ENCODE results near the gene ADAMTSL1. TPM values are rescaled to one million over a fixed set of nuclear protein-coding genes. Genes with fewer than 3 reads are reported as not detected.
"Not testable (repeated sequence)": the region's sequence is repeated elsewhere in the genome, so short reads cannot be mapped to it uniquely, and the experiment has no call there.

Gene ADAMTSL1
- total RNA-seq, 1 donor: 0.10 TPM

GRCh38 chr9:18909140-18910018 lies 435.4 kb downstream of the ADAMTSL1 start:
- Histone ChIP-seq H3K4me1 (ENCODE audit: insufficient read depth, low read length) (no peaks in the 10 kb centered on the region), H3K9me3 (ENCODE audit: low read depth, low read length) (no peaks in the 10 kb centered on the region), H3K27me3 (ENCODE audit: insufficient read depth, low read length) (no peaks in the 10 kb centered on the region), H3K4me3 (ENCODE audit: low read length) (no peak overlapping the region)

- no peaks in the 10 kb centered on the region for H3K27me3 ChIP-seq (ENCODE audit: insufficient read depth, low read length)
- no peak overlapping the region for H3K4me3 ChIP-seq (ENCODE audit: low read length)
- H3K4me1 ChIP-seq (ENCODE audit: insufficient read depth, low read length): no peaks in the 10 kb centered on the region
- no peaks in the 10 kb centered on the region for H3K9me3 ChIP-seq (ENCODE audit: low read depth, low read length)
Measured at GRCh38 chr9:18910435-18910834, 436.5 kb downstream of the ADAMTSL1 start.

GRCh38 chr9:18910916-18911315 lies 437.0 kb downstream of the ADAMTSL1 start:
- Histone ChIP-seq H3K9me3 (ENCODE audit: low read depth, low read length) (no peaks in the 10 kb centered on the region), H3K4me1 (ENCODE audit: insufficient read depth, low read length) (no peaks in the 10 kb centered on the region), H3K4me3 (ENCODE audit: low read length) (no peak overlapping the region), H3K27me3 (ENCODE audit: insufficient read depth, low read length) (no peaks in the 10 kb centered on the region)

- no peak overlapping the region for H3K4me3 ChIP-seq (ENCODE audit: low read length)
- no peaks in the 10 kb centered on the region for H3K4me1 ChIP-seq (ENCODE audit: insufficient read depth, low read length)
- no peaks in the 10 kb centered on the region for H3K27me3 ChIP-seq (ENCODE audit: insufficient read depth, low read length)
- H3K9me3 ChIP-seq (ENCODE audit: low read depth, low read length): no peaks in the 10 kb centered on the region
Measured at GRCh38 chr9:18911714-18912342, 437.9 kb downstream of the ADAMTSL1 start.

- Histone ChIP-seq H3K4me3 (ENCODE audit: low read length) (no peak overlapping the region), H3K4me1 (ENCODE audit: insufficient read depth, low read length) (no peaks in the 10 kb centered on the region), H3K27me3 (ENCODE audit: insufficient read depth, low read length) (no peaks in the 10 kb centered on the region), H3K9me3 (ENCODE audit: low read depth, low read length) (no peaks in the 10 kb centered on the region)
Measured at GRCh38 chr9:18920141-18921084, 446.5 kb downstream of the ADAMTSL1 start.

GRCh38 chr9:18921366-18922075 lies 447.6 kb downstream of the ADAMTSL1 start:
- H3K4me1 ChIP-seq (ENCODE audit: insufficient read depth, low read length): no peaks in the 10 kb centered on the region
- H3K4me3 ChIP-seq (ENCODE audit: low read length): no peak overlapping the region
- no peaks in the 10 kb centered on the region for H3K9me3 ChIP-seq (ENCODE audit: low read depth, low read length)
- no peaks in the 10 kb centered on the region for H3K27me3 ChIP-seq (ENCODE audit: insufficient read depth, low read length)

- no peaks in the 10 kb centered on the region for H3K9me3 ChIP-seq (ENCODE audit: low read depth, low read length)
- H3K4me1 ChIP-seq (ENCODE audit: insufficient read depth, low read length): no peaks in the 10 kb centered on the region
- no peaks in the 10 kb centered on the region for H3K27me3 ChIP-seq (ENCODE audit: insufficient read depth, low read length)
- no peak overlapping the region for H3K4me3 ChIP-seq (ENCODE audit: low read length)
Measured at GRCh38 chr9:18922161-18922885, 448.4 kb downstream of the ADAMTSL1 start.

- no peak overlapping the region for H3K4me3 ChIP-seq (ENCODE audit: low read length)
- H3K9me3 ChIP-seq (ENCODE audit: low read depth, low read length): no peaks in the 10 kb centered on the region
- H3K4me1 ChIP-seq (ENCODE audit: insufficient read depth, low read length): no peaks in the 10 kb centered on the region
- no peaks in the 10 kb centered on the region for H3K27me3 ChIP-seq (ENCODE audit: insufficient read depth, low read length)
Measured at GRCh38 chr9:18923167-18923566, 449.2 kb downstream of the ADAMTSL1 start.

GRCh38 chr9:18923671-18924430 lies 449.9 kb downstream of the ADAMTSL1 start:
- no peaks in the 10 kb centered on the region for H3K9me3 ChIP-seq (ENCODE audit: low read depth, low read length)
- no peaks in the 10 kb centered on the region for H3K4me1 ChIP-seq (ENCODE audit: insufficient read depth, low read length)
- no peak overlapping the region for H3K4me3 ChIP-seq (ENCODE audit: low read length)
- H3K27me3 ChIP-seq (ENCODE audit: insufficient read depth, low read length): no peaks in the 10 kb centered on the region

GRCh38 chr9:18925880-18926279 lies 451.9 kb downstream of the ADAMTSL1 start:
- Histone ChIP-seq H3K27me3 (ENCODE audit: insufficient read depth, low read length) (no peaks in the 10 kb centered on the region), H3K4me1 (ENCODE audit: insufficient read depth, low read length) (no peaks in the 10 kb centered on the region), H3K4me3 (ENCODE audit: low read length) (no peak overlapping the region), H3K9me3 (ENCODE audit: low read depth, low read length) (no peaks in the 10 kb centered on the region)

GRCh38 chr9:18926513-18926912 lies 452.6 kb downstream of the ADAMTSL1 start:
- Histone ChIP-seq H3K4me1 (ENCODE audit: insufficient read depth, low read length) (no peaks in the 10 kb centered on the region), H3K4me3 (ENCODE audit: low read length) (no peak overlapping the region), H3K9me3 (ENCODE audit: low read depth, low read length) (no peaks in the 10 kb centered on the region), H3K27me3 (ENCODE audit: insufficient read depth, low read length) (no peaks in the 10 kb centered on the region)

- Histone ChIP-seq H3K27me3 (ENCODE audit: insufficient read depth, low read length) (no peaks in the 10 kb centered on the region), H3K4me1 (ENCODE audit: insufficient read depth, low read length) (no peaks in the 10 kb centered on the region), H3K4me3 (ENCODE audit: low read length) (no peak overlapping the region), H3K9me3 (ENCODE audit: low read depth, low read length) (no peaks in the 10 kb centered on the region)
Measured at GRCh38 chr9:18928711-18929110, 454.8 kb downstream of the ADAMTSL1 start.

- H3K4me3 ChIP-seq (ENCODE audit: low read length); H3K4me1 ChIP-seq (ENCODE audit: insufficient read depth, low read length); H3K9me3 ChIP-seq (ENCODE audit: low read depth, low read length); H3K27me3 ChIP-seq (ENCODE audit: insufficient read depth, low read length): not testable (repeated sequence)
Measured at GRCh38 chr9:18930611-18931010, 456.7 kb downstream of the ADAMTSL1 start.

Measured in mononuclear cell (primary cell).